HEK293 (cell line): Measurements from ENCODE around the gene ELOVL4.

Source experiments
- BCL6B ChIP-seq: fragments of 450-650 bp; formaldehyde crosslinking; IDR thresholded peaks from 2 replicates; pipeline ENCODE4 v1.5.1; 2017; ENCODE audit warnings: missing biosample characterization, missing genetic modification characterization
- GFI1B ChIP-seq: fragments of 450-650 bp; formaldehyde crosslinking; IDR thresholded peaks from 2 replicates; pipeline ENCODE4 v1.5.1; 2016; ENCODE audit warnings: missing biosample characterization, missing genetic modification characterization
- GLIS1 ChIP-seq: fragments of 450-650 bp; formaldehyde crosslinking; IDR thresholded peaks from 2 replicates; pipeline ENCODE4 v1.5.1; 2016; ENCODE audit warnings: missing biosample characterization, missing genetic modification characterization
- HIC1 ChIP-seq: fragments of 450-650 bp; formaldehyde crosslinking; IDR thresholded peaks from 2 replicates; pipeline ENCODE4 v1.5.1; 2016; ENCODE audit warnings: missing biosample characterization, missing genetic modification characterization
- SCRT2 ChIP-seq: fragments of 450-650 bp; formaldehyde crosslinking; IDR thresholded peaks from 2 replicates; pipeline ENCODE4 v1.5.1; 2016; ENCODE audit warnings: missing biosample characterization, missing genetic modification characterization
- SP3 ChIP-seq: fragments of 450-650 bp; formaldehyde crosslinking; IDR thresholded peaks from 2 replicates; pipeline ENCODE4 v1.5.1; 2016; ENCODE audit warnings: missing biosample characterization, missing genetic modification characterization
- ZBTB11 ChIP-seq: fragments of 450-650 bp; formaldehyde crosslinking; conservative IDR thresholded peaks from 2 replicates; pipeline ENCODE4 v1.5.1; 2016; ENCODE audit warnings: low read depth, missing biosample characterization, missing genetic modification characterization
- ZFP3 ChIP-seq: fragments of 450-650 bp; formaldehyde crosslinking; IDR thresholded peaks from 2 replicates; pipeline ENCODE4 v1.5.1; 2016; ENCODE audit warnings: low read depth, missing biosample characterization, missing genetic modification characterization
- ZNF121 ChIP-seq: fragments of 450-650 bp; formaldehyde crosslinking; IDR thresholded peaks from 2 replicates; pipeline ENCODE4 v1.5.1; 2016; ENCODE audit warnings: missing biosample characterization, missing genetic modification characterization
- ZNF133 ChIP-seq: fragments of 450-650 bp; formaldehyde crosslinking; IDR thresholded peaks from 2 replicates; pipeline ENCODE4 v1.5.1; 2016; ENCODE audit warnings: missing biosample characterization, missing genetic modification characterization
- ZNF16 ChIP-seq: fragments of 450-650 bp; formaldehyde crosslinking; IDR thresholded peaks from 2 replicates; pipeline ENCODE4 v1.5.1; 2016; ENCODE audit warnings: low read depth, missing biosample characterization, missing genetic modification characterization
- ZNF23 ChIP-seq: fragments of 450-650 bp; formaldehyde crosslinking; IDR thresholded peaks from 2 replicates; pipeline ENCODE4 v1.5.1; 2016; ENCODE audit warnings: missing biosample characterization, missing genetic modification characterization, borderline replicate concordance
- ZNF24 ChIP-seq: fragments of 450-650 bp; formaldehyde crosslinking; IDR thresholded peaks from 2 replicates; pipeline ENCODE4 v1.5.1; 2016; ENCODE audit warnings: missing biosample characterization, missing genetic modification characterization
- ZNF280C ChIP-seq: fragments of 450-650 bp; formaldehyde crosslinking; IDR thresholded peaks from 2 replicates; pipeline ENCODE4 v1.5.1; 2016; ENCODE audit warnings: missing biosample characterization, missing genetic modification characterization
- ZNF280D ChIP-seq: fragments of 450-650 bp; formaldehyde crosslinking; IDR thresholded peaks from 2 replicates; pipeline ENCODE4 v1.5.1; 2016; ENCODE audit warnings: missing biosample characterization, missing genetic modification characterization
- ZNF473 ChIP-seq: fragments of 450-650 bp; formaldehyde crosslinking; IDR thresholded peaks from 2 replicates; pipeline ENCODE4 v1.5.1; 2017; ENCODE audit warnings: missing biosample characterization, missing genetic modification characterization
- ZNF501 ChIP-seq: fragments of 450-650 bp; formaldehyde crosslinking; IDR thresholded peaks from 2 replicates; pipeline ENCODE4 v1.5.1; 2016; ENCODE audit warnings: missing biosample characterization, missing genetic modification characterization
- ZNF549 ChIP-seq: fragments of 450-650 bp; IDR thresholded peaks from 2 replicates; pipeline ENCODE4 v1.5.1; 2018; ENCODE audit warnings: missing biosample characterization, missing genetic modification characterization, mild to moderate bottlenecking, inconsistent platforms, moderate library complexity
- ZNF558 ChIP-seq: fragments of 450-650 bp; formaldehyde crosslinking; IDR thresholded peaks from 2 replicates; pipeline ENCODE4 v1.5.1; 2016; ENCODE audit warnings: missing biosample characterization, missing genetic modification characterization
- ZNF561 ChIP-seq: fragments of 450-650 bp; IDR thresholded peaks from 2 replicates; pipeline ENCODE4 v1.5.1; 2018; ENCODE audit warnings: missing biosample characterization, missing genetic modification characterization, borderline replicate concordance
- ZNF610 ChIP-seq: fragments of 450-650 bp; formaldehyde crosslinking; IDR thresholded peaks from 2 replicates; pipeline ENCODE4 v1.5.1; 2016; ENCODE audit warnings: missing biosample characterization, missing genetic modification characterization, borderline replicate concordance
- ZNF658 ChIP-seq: fragments of 450-650 bp; formaldehyde crosslinking; IDR thresholded peaks from 2 replicates; pipeline ENCODE4; 2016; ENCODE audit warnings: missing biosample characterization, missing genetic modification characterization
- ZNF701 ChIP-seq: fragments of 450-650 bp; formaldehyde crosslinking; IDR thresholded peaks from 2 replicates; pipeline ENCODE4 v1.5.1; 2016; ENCODE audit warnings: missing biosample characterization, missing genetic modification characterization
- ZNF776 ChIP-seq: fragments of 450-650 bp; formaldehyde crosslinking; IDR thresholded peaks from 2 replicates; pipeline ENCODE4 v1.5.0; 2017; ENCODE audit warnings: missing biosample characterization, missing genetic modification characterization, borderline replicate concordance
- ZNF777 ChIP-seq: fragments of 450-650 bp; formaldehyde crosslinking; IDR thresholded peaks from 2 replicates; pipeline ENCODE4 v1.5.1; 2017; ENCODE audit warnings: missing biosample characterization, missing genetic modification characterization, borderline replicate concordance
- ZNF791 ChIP-seq: fragments of 450-650 bp; formaldehyde crosslinking; IDR thresholded peaks from 2 replicates; pipeline ENCODE4 v1.5.1; 2016; ENCODE audit warnings: missing biosample characterization, missing genetic modification characterization
- ZSCAN5A ChIP-seq: fragments of 450-650 bp; formaldehyde crosslinking; IDR thresholded peaks from 2 replicates; pipeline ENCODE4 v1.5.1; 2016; ENCODE audit warnings: missing biosample characterization, missing genetic modification characterization

The ELOVL4 gene

GRCh38 chr6:79869600-79870084, 77.7 kb downstream of the ELOVL4 start (continued):
- TF ChIP-seq SP3 (tag by site-specific recombination) (no peak), ZNF501 (0 out of 2 replicates have a peak, but pooled peaks have one; percentile 48), ZNF561 (tag by site-specific recombination) (peak; percentile 65; the same call in 1 of the 2 replicates), ZNF133 (tag by site-specific recombination) (no peak), ZNF549 (tag by site-specific recombination) (no peak), ZNF473 (tag by site-specific recombination) (no peak), SCRT2 (tag by site-specific recombination) (no peak), ZNF777 (tag by site-specific recombination) (no peak), ZNF23 (no peak), ZNF24 (tag by site-specific recombination) (no peak), GFI1B (tag by site-specific recombination) (no peak), ZNF280D (tag by site-specific recombination) (no peak), ZBTB11 (tag by site-specific recombination) (no peak), ZNF791 (tag by site-specific recombination) (no peak), ZNF776 (no peak), ZNF701 (tag by site-specific recombination) (no peak), ZNF658 (tag by site-specific recombination) (no peak), ZSCAN5A (tag by site-specific recombination) (no peak), ZNF16 (no peak), ZNF610 (tag by site-specific recombination) (0 out of 2 replicates have a peak, but pooled peaks have one; percentile 34), ZNF558 (tag by site-specific recombination) (no peak), ZFP3 (tag by site-specific recombination) (no peak), ZNF280C (tag by site-specific recombination) (no peak), GLIS1 (tag by site-specific recombination) (no peak), HIC1 (tag by site-specific recombination) (no peak), BCL6B (tag by site-specific recombination) (no peak), ZNF121 (tag by site-specific recombination) (no peak)
